Mesendoderm (in vitro differentiated cells): ENCODE measurements around the gene DNAL1.

Source experiments
- DNase-seq: peaks from one replicate; pipeline ENCODE4 v3.0.0; 2013
- H2AK5ac ChIP-seq: 2 replicates; pipeline ENCODE4 v1.6.1; 2013; ENCODE audit warnings: low read length, inconsistent platforms
- H2BK120ac ChIP-seq: 2 replicates; pipeline ENCODE4 v1.6.1; 2013; ENCODE audit warnings: low read depth, mild to moderate bottlenecking, low read length, moderate library complexity, mixed read lengths
- H2BK15ac ChIP-seq: replicated peaks from 2 replicates; pipeline ENCODE4 v1.6.1; 2013; ENCODE audit warnings: low read depth, mild to moderate bottlenecking, moderate library complexity
- H2BK5ac ChIP-seq: 2 replicates; pipeline ENCODE4 v1.6.1; 2013; ENCODE audit warnings: low read length, inconsistent platforms
- H3K18ac ChIP-seq: 2 replicates; pipeline ENCODE4 v1.6.1; 2013; ENCODE audit warnings: mild to moderate bottlenecking, low read length, mixed read lengths
- H3K23ac ChIP-seq: one replicate; pipeline ENCODE4 v1.6.1; 2013; ENCODE audit warnings: low read length
- H3K27ac ChIP-seq: 2 replicates; pipeline ENCODE4 v1.5.1; 2013; ENCODE audit warnings: low read depth, mild to moderate bottlenecking, inconsistent platforms, low read length, moderate library complexity
- H3K27me3 ChIP-seq: 2 replicates; pipeline ENCODE4 v1.6.1; 2013; ENCODE audit warnings: low read length, control low read depth, mild to moderate bottlenecking, inconsistent platforms; ENCODE audit not compliant: insufficient read depth, poor library complexity
- H3K36me3 ChIP-seq: 2 replicates; pipeline ENCODE4 v1.6.1; 2013; ENCODE audit warnings: low read length, inconsistent platforms; ENCODE audit not compliant: control insufficient read depth, insufficient read depth
- H3K4ac ChIP-seq: one replicate; pipeline ENCODE4 v1.6.1; 2013; ENCODE audit warnings: low read depth, mild to moderate bottlenecking, low read length, moderate library complexity
- H3K4me1 ChIP-seq: 2 replicates; pipeline ENCODE4 v1.6.1; 2013; ENCODE audit warnings: low read depth, low read length, inconsistent platforms; ENCODE audit not compliant: control insufficient read depth
- H3K4me2 ChIP-seq: 2 replicates; pipeline ENCODE4 v1.6.1; 2013; ENCODE audit warnings: low read length
- H3K4me3 ChIP-seq: 2 replicates; pipeline ENCODE4 v1.5.1; 2013; ENCODE audit warnings: mild to moderate bottlenecking, low read length
- H3K56ac ChIP-seq: one replicate; pipeline ENCODE4 v1.6.1; 2013; ENCODE audit warnings: low read length
- H3K79me1 ChIP-seq: 2 replicates; pipeline ENCODE4 v1.6.1; 2013; ENCODE audit warnings: low read length, inconsistent platforms
- H3K79me2 ChIP-seq: 2 replicates; pipeline ENCODE4 v1.6.1; 2013; ENCODE audit warnings: mild to moderate bottlenecking, low read length; ENCODE audit not compliant: control insufficient read depth, insufficient read depth
- H3K9ac ChIP-seq: 2 replicates; pipeline ENCODE4 v1.6.1; 2013; ENCODE audit warnings: low read length, inconsistent platforms
- H4K5ac ChIP-seq: one replicate; pipeline ENCODE4 v1.6.1; 2013; ENCODE audit warnings: low read length
- H4K8ac ChIP-seq: one replicate; pipeline ENCODE4 v1.6.1; 2013; ENCODE audit warnings: low read depth, mild to moderate bottlenecking, control low read depth, low read length, moderate library complexity
- WGBS: extraction: QIAGEN DNeasy Blood & Tissue Kit; methylation state at CpG from one replicate; pipeline ENCODE4 v1.1.7; 2013; ENCODE audit warnings: low lambda C conversion rate, missing lambda C conversion rate; ENCODE audit not compliant: insufficient coverage; ENCODE audit errors: extremely low coverage; 5-methylcytosine and 5-hydroxymethylcytosine counted together

The DNAL1 gene

DNA sequence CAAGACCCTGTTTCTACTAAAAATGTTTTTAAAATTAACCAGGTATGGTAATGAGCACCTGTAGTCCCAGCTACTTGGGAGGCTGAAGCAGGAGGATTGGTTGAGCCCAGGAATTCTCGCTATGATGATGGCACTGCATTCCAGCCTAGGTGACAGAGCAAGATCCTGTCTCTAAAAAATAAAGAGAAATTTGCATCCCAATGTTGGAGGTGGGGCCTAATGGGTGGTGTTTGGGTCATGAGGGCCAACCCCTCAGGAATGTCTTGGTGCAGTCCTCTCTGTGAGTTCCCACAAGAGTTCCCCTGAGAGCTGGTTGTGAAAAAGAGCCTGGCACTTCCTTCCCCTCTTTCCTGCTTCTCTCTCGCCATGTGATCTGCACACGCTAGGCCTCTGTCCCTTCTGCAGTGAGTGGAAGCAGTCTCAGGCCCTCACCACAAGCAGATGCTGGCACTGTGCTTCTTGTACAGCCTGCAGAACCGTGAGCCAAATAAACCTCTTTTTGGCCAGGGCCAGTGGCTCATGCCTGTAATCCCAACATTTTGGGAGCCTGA is 21.2 kb upstream of the DNAL1 start:
- Histone ChIP-seq H3K23ac (no peak overlapping the region), H3K56ac (no peak overlapping the region), H3K27ac (no peak overlapping the region), H3K79me2 (no peaks in the 10 kb centered on the region), H3K4me3 (no peak overlapping the region), H3K4me2 (no peak overlapping the region), H3K4ac (no peak overlapping the region), H3K18ac (no peak overlapping the region), H3K36me3 (no peaks in the 10 kb centered on the region), H2AK5ac (no peak overlapping the region), H2BK120ac (no peak overlapping the region), H4K8ac (no peak overlapping the region), H3K9ac (no peak overlapping the region), H3K27me3 (no peaks in the 10 kb centered on the region), H4K5ac (no peak overlapping the region), H2BK5ac (no peak overlapping the region), H2BK15ac (no peak overlapping the region), H3K79me1 (no peaks in the 10 kb centered on the region), H3K4me1 (no peaks in the 10 kb centered on the region)
- DNase-seq, result peak; percentile 66
- no CpG with 5 or more reads among the region's 4 CpGs for WGBS

DNA sequence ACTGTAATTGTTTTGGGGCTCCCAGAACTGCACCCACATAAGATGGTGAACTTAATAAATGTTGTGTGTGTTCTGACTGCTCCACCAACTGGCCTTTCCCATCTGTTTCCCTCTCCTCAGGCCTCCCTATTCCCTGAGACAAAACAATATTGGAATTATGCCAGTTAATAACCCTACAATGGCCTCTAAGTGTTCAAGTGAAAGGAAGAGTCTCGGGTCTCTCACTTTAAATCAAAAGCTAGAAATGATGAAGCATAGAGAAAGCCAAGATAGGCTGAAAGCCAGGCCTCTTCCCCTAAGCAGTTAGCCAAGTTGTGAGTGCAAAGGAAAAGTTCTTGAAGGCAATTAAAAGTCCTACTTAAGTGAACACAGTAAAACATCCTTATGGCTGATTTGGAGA is 19.1 kb upstream of the DNAL1 start:
- Histone ChIP-seq H3K4me2 (no peak overlapping the region), H3K27me3 (no peaks in the 10 kb centered on the region), H3K4me1 (no peaks in the 10 kb centered on the region), H2BK5ac (no peak overlapping the region), H3K4ac (no peak overlapping the region), H3K4me3 (no peak overlapping the region), H3K23ac (no peak overlapping the region), H3K9ac (no peak overlapping the region), H3K27ac (no peak overlapping the region), H3K79me1 (no peaks in the 10 kb centered on the region), H4K8ac (no peak overlapping the region), H3K18ac (no peak overlapping the region), H3K79me2 (no peaks in the 10 kb centered on the region), H3K36me3 (no peaks in the 10 kb centered on the region), H2AK5ac (no peak overlapping the region), H4K5ac (no peak overlapping the region), H2BK15ac (no peak overlapping the region), H3K56ac (no peak overlapping the region), H2BK120ac (no peak overlapping the region)
- WGBS, result no CpG with 5 or more reads among the region's 1 CpG
- DNase-seq, result no peak

DNA sequence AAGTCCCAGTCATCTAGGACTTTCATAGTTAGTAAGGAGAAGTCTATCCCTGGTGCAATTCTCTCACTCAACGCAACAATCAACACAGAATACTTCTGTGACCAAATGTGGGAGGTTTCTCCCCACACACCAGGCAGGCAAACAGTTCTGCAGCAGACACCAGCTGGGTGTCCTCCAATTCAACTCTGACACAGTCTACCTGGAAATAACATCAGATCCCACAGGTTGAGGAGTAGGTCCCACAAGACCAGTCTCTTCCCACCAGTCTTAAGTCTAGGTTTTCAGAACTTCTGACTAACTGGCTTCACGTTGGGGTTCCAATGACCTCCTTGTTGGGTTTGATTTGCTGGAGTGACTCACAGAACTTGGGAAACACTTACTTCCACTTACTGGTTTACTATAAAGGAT is 17.6 kb upstream of the DNAL1 start:
- no peak for DNase-seq
- H3K18ac ChIP-seq, result no peak overlapping the region
- no peak overlapping the region for H3K4ac ChIP-seq
- H2BK5ac ChIP-seq, result no peak overlapping the region
- H2BK15ac ChIP-seq, result no peak overlapping the region
- H3K79me1 ChIP-seq, result no peaks in the 10 kb centered on the region
- no peaks in the 10 kb centered on the region for H3K4me1 ChIP-seq
- H2BK120ac ChIP-seq, result no peak overlapping the region
- no peaks in the 10 kb centered on the region for H3K79me2 ChIP-seq
- H4K5ac ChIP-seq, result no peak overlapping the region
- H3K36me3 ChIP-seq, result no peaks in the 10 kb centered on the region
- no peaks in the 10 kb centered on the region for H3K27me3 ChIP-seq
- no peak overlapping the region for H3K9ac ChIP-seq
- no peak overlapping the region for H3K4me3 ChIP-seq
- no peak overlapping the region for H4K8ac ChIP-seq
- no peak overlapping the region for H3K23ac ChIP-seq
- H3K4me2 ChIP-seq, result no peak overlapping the region
- H3K27ac ChIP-seq, result no peak overlapping the region
- no CpG with 5 or more reads among the region's 2 CpGs for WGBS
- no peak overlapping the region for H3K56ac ChIP-seq
- H2AK5ac ChIP-seq, result no peak overlapping the region

DNA sequence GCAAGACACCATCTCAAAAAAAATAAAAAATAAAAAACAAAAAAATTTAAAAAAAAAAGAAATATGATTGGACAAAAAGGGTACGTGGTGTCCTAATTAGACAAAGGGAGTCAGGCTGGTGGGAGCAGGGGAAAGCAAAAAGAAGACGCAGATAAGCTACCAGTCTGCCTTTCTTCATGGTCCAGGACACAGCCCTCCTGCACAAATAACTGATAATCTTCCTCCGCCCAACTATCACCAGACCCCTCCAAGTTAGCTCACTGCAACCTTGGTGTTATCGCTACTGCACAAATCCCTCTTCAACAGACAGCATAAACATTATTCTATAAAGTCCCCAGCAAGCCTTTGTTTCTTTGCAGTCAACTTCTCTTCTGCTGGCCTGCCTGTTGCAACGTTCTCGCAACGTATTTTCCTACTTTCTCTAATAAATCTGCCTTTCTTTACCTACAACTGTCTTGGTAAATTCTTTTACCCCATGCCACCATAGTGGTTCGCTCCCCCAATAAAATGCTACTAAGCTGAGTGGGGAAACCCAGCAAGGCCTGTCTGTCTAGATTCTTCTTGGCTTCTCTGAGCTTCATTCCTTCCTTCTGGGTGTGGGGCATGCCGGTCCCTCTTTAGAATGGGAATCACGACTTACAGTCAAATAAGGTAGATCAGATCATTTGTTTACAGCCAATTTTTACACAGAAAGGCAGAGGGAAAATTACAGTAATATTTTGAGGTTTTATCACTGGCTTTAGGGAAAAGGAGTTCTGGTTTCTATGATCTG is 14.6 kb upstream of the DNAL1 start:
- H3K27ac ChIP-seq, result no peak overlapping the region
- no peak for DNase-seq
- no peaks in the 10 kb centered on the region for H3K79me2 ChIP-seq
- H3K9ac ChIP-seq, result no peak overlapping the region
- H3K4me3 ChIP-seq, result no peak overlapping the region
- peaks cover 2% of the 10 kb centered on the region for H3K4me1 ChIP-seq
- no peak overlapping the region for H4K5ac ChIP-seq
- no peak overlapping the region for H4K8ac ChIP-seq
- H3K23ac ChIP-seq, result no peak overlapping the region
- no peak overlapping the region for H3K18ac ChIP-seq
- H2AK5ac ChIP-seq, result no peak overlapping the region
- H2BK120ac ChIP-seq, result no peak overlapping the region
- no CpG with 5 or more reads among the region's 10 CpGs for WGBS
- no peaks in the 10 kb centered on the region for H3K27me3 ChIP-seq
- H3K36me3 ChIP-seq, result no peaks in the 10 kb centered on the region
- no peak overlapping the region for H3K56ac ChIP-seq
- no peak overlapping the region for H3K4ac ChIP-seq
- no peaks in the 10 kb centered on the region for H3K79me1 ChIP-seq
- no peak overlapping the region for H2BK5ac ChIP-seq
- no peak overlapping the region for H2BK15ac ChIP-seq
- H3K4me2 ChIP-seq, result no peak overlapping the region

DNA sequence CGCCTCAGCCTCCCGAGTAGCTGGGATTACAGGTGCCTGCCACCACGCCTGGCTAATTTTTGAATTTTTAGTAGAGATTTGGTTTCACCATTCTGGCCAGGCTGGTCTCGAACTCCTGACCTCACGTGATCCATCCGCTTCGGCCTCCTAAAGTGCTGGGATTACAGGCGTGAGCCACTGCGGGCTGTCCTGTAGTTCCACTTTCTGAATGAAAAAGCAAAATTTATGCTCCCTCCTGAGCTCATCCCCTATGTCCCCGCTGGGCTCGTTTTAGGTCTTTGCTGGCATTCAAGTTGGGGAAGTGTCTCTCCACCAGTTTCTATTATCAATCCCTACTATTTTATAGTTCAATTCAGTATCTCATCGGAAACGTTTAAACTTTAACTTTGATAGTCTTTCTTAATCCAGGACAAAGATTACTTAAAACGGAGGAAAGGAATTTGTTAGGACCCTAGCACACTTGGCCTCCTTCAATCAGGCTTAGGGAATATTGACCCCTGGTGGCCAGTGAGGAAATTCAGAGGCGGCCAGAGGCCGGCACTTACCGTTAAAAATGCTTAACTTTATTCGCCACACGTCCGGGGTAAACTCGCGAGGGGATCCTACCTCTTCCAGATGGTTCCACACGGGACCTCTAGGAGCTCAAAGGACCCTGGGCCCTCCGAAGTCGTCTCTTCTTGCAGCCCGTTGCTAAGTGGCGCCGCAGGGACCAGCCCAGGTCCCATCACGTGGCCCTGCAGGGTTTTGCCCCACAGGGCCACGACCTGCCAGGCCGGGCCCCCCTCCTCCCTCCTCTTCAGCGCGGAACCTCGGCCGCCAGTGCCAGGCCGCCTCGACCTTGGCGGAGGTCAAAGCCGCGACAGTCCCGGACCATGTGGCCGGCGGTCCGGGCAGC is 11.4 kb upstream of the DNAL1 start:
- Histone ChIP-seq H2BK120ac (peak overlapping the region; percentile 52), H3K4me2 (peak overlapping the region; percentile 87), H3K36me3 (no peaks in the 10 kb centered on the region), H3K9ac (peak overlapping the region; percentile 67), H3K4me3 (peak overlapping the region; percentile 26), H3K27me3 (no peaks in the 10 kb centered on the region), H3K18ac (peak overlapping the region; percentile 5), H3K27ac (peak overlapping the region; percentile 30), H3K23ac (peak overlapping the region; percentile 45), H2BK5ac (no peak overlapping the region), H3K79me1 (no peaks in the 10 kb centered on the region), H3K56ac (peak overlapping the region; percentile 89), H2AK5ac (no peak overlapping the region), H3K4me1 (peaks cover 2% of the 10 kb centered on the region), H4K5ac (no peak overlapping the region), H3K4ac (peak overlapping the region; percentile 59), H3K79me2 (no peaks in the 10 kb centered on the region), H2BK15ac (no peak overlapping the region), H4K8ac (no peak overlapping the region)
- DNase-seq, result peak; percentile 82
- WGBS, result no CpG with 5 or more reads among the region's 44 CpGs
